ENCODE results near the gene FAM181B. TPM values are rescaled to one million over a fixed set of nuclear protein-coding genes. Genes with fewer than 3 reads are reported as not detected.

The FAM181B gene
- polyA plus RNA-seq, 2 of the 4 experiments (the other 2 are of a cell fraction), result 0.01 TPM; not detected in 1

GRCh38 chr11:82747471-82747870 is 13.8 kb upstream of the FAM181B start (continued):
- no peak for TF ChIP-seq HDAC2 (IDR thresholded peaks at IDR 0.05)
- TF ChIP-seq SMC3 (IDR thresholded peaks at IDR 0.05), result no peak
- no peak for TF ChIP-seq CHD4 (IDR thresholded peaks at IDR 0.05; ENCODE audit: borderline replicate concordance)

- no peaks in the 10 kb centered on the region for H3K9me3 ChIP-seq
- ChIA-PET CTCF (interaction anchor here (1.3 to 2.0 kb wide), 2 partner anchors 42 to 127 kb away, joined by 3 to 7 read pairs; no protein-coding TSS in a partner anchor), POLR2A (no interaction called here)
- TF ChIP-seq RAD21 (conservative IDR thresholded peaks at IDR 0.05 in 1 of 2, IDR thresholded peaks at IDR 0.05 in 1 of 2) (no peak), ZC3H11A (IDR thresholded peaks at IDR 0.05) (no peak), RARB (CRISPR knock-in tag; IDR thresholded peaks at IDR 0.05) (no peak), EP300 (IDR thresholded peaks at IDR 0.05) (no peak), USF2 (IDR thresholded peaks at IDR 0.05) (no peak), HES2 (IDR thresholded peaks at IDR 0.05) (no peak)
- H3K4me3 ChIP-seq, result no peak overlapping the region
- WGBS (ENCODE audit: missing lambda C conversion rate), result 9% methylated on average over 4 of the region's 4 CpGs
- no peak overlapping the region for H3K27ac ChIP-seq
- FAIRE-seq, result no peak
- no peak overlapping the region for H3K4me2 ChIP-seq
- no peaks in the 10 kb centered on the region for H3K4me1 ChIP-seq
- no peak for DNase-seq (ENCODE audit: low read depth in 1 of 2, low spot score in 1 of 2)
- ATAC-seq, result no peak
Observed at GRCh38 chr11:82738091-82738490, 4.4 kb upstream of the FAM181B start.

GRCh38 chr11:82734120-82734479 is 436 bp upstream of the FAM181B start:
- DNase-seq (ENCODE audit: low read depth in 1 of 2, low spot score in 1 of 2) (no peak), ATAC-seq (no peak), FAIRE-seq (no peak)
- POLR2A ChIA-PET, result no interaction called here
- WGBS (ENCODE audit: missing lambda C conversion rate), result 54% methylated on average over 9 of the region's 9 CpGs
- CTCF ChIA-PET, result interaction anchor here (1.0 to 4.3 kb wide), 8 partner anchors 10 to 1083 kb away, joined by 3 to 27 read pairs (median 6); no protein-coding TSS in a partner anchor
- Histone ChIP-seq H3K4me2 (peak overlapping the region; percentile 90), H3K9me3 (no peaks in the 10 kb centered on the region; the same call in 2 of the 3 replicates), H3K27ac (no peak overlapping the region), H3K4me1 (no peaks in the 10 kb centered on the region), H3K4me3 (peak overlapping the region; percentile 52)
- TF ChIP-seq HMGXB4 (CRISPR knock-in tag; IDR thresholded peaks at IDR 0.05; ENCODE audit: borderline replicate concordance), result no peak
- no peak for TF ChIP-seq PHF8 (IDR thresholded peaks at IDR 0.05; ENCODE audit: borderline replicate concordance, low read depth)
- no peak for TF ChIP-seq HOXB5 (CRISPR knock-in tag; IDR thresholded peaks at IDR 0.05)
- TF ChIP-seq ZSCAN20 (CRISPR knock-in tag; IDR thresholded peaks at IDR 0.05), result no peak
- no peak for TF ChIP-seq SMC3 (IDR thresholded peaks at IDR 0.05)
- no peak for TF ChIP-seq GATA3 (IDR thresholded peaks at IDR 0.05; ENCODE audit: borderline replicate concordance)
- TF ChIP-seq TP53 (CRISPR knock-in tag; IDR thresholded peaks at IDR 0.05), result no peak
- no peak for TF ChIP-seq RCOR1 (IDR thresholded peaks at IDR 0.05; ENCODE audit: low read depth, low read length)
- TF ChIP-seq BCL3 (IDR thresholded peaks at IDR 0.05), result no peak
- no peak for TF ChIP-seq HOXB13 (CRISPR knock-in tag; IDR thresholded peaks at IDR 0.05; ENCODE audit: low read depth)
- no peak for TF ChIP-seq ATOH8 (CRISPR knock-in tag; IDR thresholded peaks at IDR 0.05; ENCODE audit: low read depth)
- TF ChIP-seq NR3C1 (IDR thresholded peaks at IDR 0.05), result no peak
- no peak for TF ChIP-seq CTCF (IDR thresholded peaks at IDR 0.05)
- no peak for TF ChIP-seq RFX5 (IDR thresholded peaks at IDR 0.05)
- no peak for TF ChIP-seq MAFK (IDR thresholded peaks at IDR 0.05; ENCODE audit: partially characterized antibody)
- TF ChIP-seq CHD4 (IDR thresholded peaks at IDR 0.05; ENCODE audit: borderline replicate concordance), result no peak
- TF ChIP-seq SREBF2 (IDR thresholded peaks at IDR 0.05), result no peak
- TF ChIP-seq BHLHE40 (IDR thresholded peaks at IDR 0.05; ENCODE audit: low read depth, low read length), result no peak
- TF ChIP-seq RARB (CRISPR knock-in tag; IDR thresholded peaks at IDR 0.05), result no peak
- no peak for TF ChIP-seq ZNF302 (CRISPR knock-in tag; IDR thresholded peaks at IDR 0.05)
